ENCODE data around the gene PXN.

The PXN gene

GRCh38 chr12:120284381-120284780, 18.9 kb upstream of the PXN start (continued):
- TF ChIP-seq CTCF (tag by site-specific recombination; IDR thresholded peaks at IDR 0.05): no peak
- no peak for TF ChIP-seq ZNF114 (tag by site-specific recombination; IDR thresholded peaks at IDR 0.05)

GRCh38 chr12:120283318-120283717, 17.8 kb upstream of the PXN start:
- no peak overlapping the region for H3K27ac ChIP-seq (ENCODE audit: extremely low read depth, low read depth, low read length)
- H3K9me3 ChIP-seq (ENCODE audit: control insufficient read depth, insufficient read depth, low read depth, low read length): no peaks in the 10 kb centered on the region
- no peaks in the 10 kb centered on the region for H3K4me1 ChIP-seq (ENCODE audit: control insufficient read depth, insufficient read depth, low read length)
- POLR2A ChIA-PET: interaction anchor here (0.5 to 1.9 kb wide), 7 partner anchors 8 to 219 kb away, joined by 3 to 12 read pairs (median 5); partner anchors contain the start of genes RNU4-2 and RPLP0
- TF ChIP-seq ZNF341 (tag by site-specific recombination; IDR thresholded peaks at IDR 0.05; ENCODE audit: low read depth) (peak; percentile 65), HIC1 (tag by site-specific recombination; IDR thresholded peaks at IDR 0.05) (no peak), ZNF600 (tag by site-specific recombination; IDR thresholded peaks at IDR 0.05) (no peak), ZNF133 (tag by site-specific recombination; IDR thresholded peaks at IDR 0.05) (no peak), AEBP2 (tag by site-specific recombination; IDR thresholded peaks at IDR 0.05; ENCODE audit: borderline replicate concordance) (no peak)
- CTCF ChIA-PET: interaction anchor here (0.6 to 2.3 kb wide), 5 partner anchors 13 to 160 kb away, joined by 4 to 9 read pairs (median 4); partner anchors contain the start of gene PXN
- no peaks in the 10 kb centered on the region for H3K36me3 ChIP-seq (ENCODE audit: control insufficient read depth in 2 of 2, insufficient read depth in 1 of 2, low read length in 2 of 2)
- no peak overlapping the region for H3K4me3 ChIP-seq (ENCODE audit: low read depth, low read length)

- Histone ChIP-seq H3K9me3 (ENCODE audit: control insufficient read depth, insufficient read depth, low read depth, low read length) (no peaks in the 10 kb centered on the region), H3K4me3 (ENCODE audit: low read depth, low read length) (no peak overlapping the region), H3K4me1 (ENCODE audit: control insufficient read depth, insufficient read depth, low read length) (no peaks in the 10 kb centered on the region), H3K27ac (ENCODE audit: extremely low read depth, low read depth, low read length) (no peak overlapping the region), H3K36me3 (ENCODE audit: control insufficient read depth in 2 of 2, insufficient read depth in 1 of 2, low read length in 2 of 2) (no peaks in the 10 kb centered on the region)
- ChIA-PET CTCF (interaction anchor here (0.6 kb wide), 1 partner anchor 9 kb away, joined by 4 read pairs; no protein-coding TSS in a partner anchor), POLR2A (no interaction called here)
- TF ChIP-seq ZNF558 (tag by site-specific recombination; IDR thresholded peaks at IDR 0.05): no peak
- TF ChIP-seq ZNF398 (tag by site-specific recombination; IDR thresholded peaks at IDR 0.05): no peak
- TF ChIP-seq BCL11A (tag by site-specific recombination; IDR thresholded peaks at IDR 0.05; ENCODE audit: low read depth): no peak
- TF ChIP-seq ZSCAN16 (tag by site-specific recombination; IDR thresholded peaks at IDR 0.05): no peak
- TF ChIP-seq ZNF473 (tag by site-specific recombination; IDR thresholded peaks at IDR 0.05): no peak
- no peak for TF ChIP-seq ZNF518A (tag by site-specific recombination; conservative IDR thresholded peaks at IDR 0.05; ENCODE audit: low read depth)
Observed at GRCh38 chr12:120278137-120279069, 12.9 kb upstream of the PXN start.

Measured in HEK293 (cell line).